Myocyte (in vitro differentiated cells): ENCODE results near the gene SOX6. TPM values are rescaled to one million over a fixed set of nuclear protein-coding genes. Genes with fewer than 3 reads are reported as not detected.
"Not testable (repeated sequence)": the region's sequence is repeated elsewhere in the genome, so short reads cannot be mapped to it uniquely, and the experiment has no call there.

ENCODE experiments used
- DNase-seq: peaks from one replicate; pipeline ENCODE4 v3.0.0-alpha.2; 2012; ENCODE audit warnings: low read depth
- total RNA-seq: library from RNA; depleted of rRNA; stranded (reverse); fragments of >200 nt; gene quantifications from 2 replicates; pipeline ENCODE4 v1.2.3, GENCODE V29; 2014

Gene SOX6
- total RNA-seq, 1 donor from 2014 or later, result 1.1 TPM

DNA sequence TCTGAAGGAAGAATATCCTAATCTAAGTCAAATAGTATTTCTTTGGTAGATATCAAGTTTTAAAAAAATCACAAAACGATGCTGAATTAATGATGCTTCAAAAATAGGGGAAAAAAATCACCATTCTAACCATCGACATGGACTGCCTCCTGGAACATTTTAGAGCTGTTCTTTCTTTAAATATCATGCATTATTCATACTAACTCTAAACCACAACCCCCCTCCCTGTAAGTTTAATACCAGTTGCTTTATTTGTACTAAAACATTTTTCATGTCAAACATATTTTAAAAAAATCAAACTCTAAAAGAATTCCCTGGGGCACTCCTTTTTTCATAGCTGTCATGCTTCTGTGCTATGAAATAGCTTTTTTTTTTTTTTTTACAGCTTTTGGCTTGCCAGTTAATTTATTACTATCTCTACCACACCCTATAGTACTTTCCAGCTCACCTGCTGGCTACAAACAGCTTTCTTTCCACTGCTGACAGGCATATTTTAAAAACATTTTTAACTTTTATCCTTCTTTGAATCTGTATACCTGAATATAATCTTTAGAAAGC is 256.9 kb downstream of the SOX6 start:
- no peak for DNase-seq

DNA sequence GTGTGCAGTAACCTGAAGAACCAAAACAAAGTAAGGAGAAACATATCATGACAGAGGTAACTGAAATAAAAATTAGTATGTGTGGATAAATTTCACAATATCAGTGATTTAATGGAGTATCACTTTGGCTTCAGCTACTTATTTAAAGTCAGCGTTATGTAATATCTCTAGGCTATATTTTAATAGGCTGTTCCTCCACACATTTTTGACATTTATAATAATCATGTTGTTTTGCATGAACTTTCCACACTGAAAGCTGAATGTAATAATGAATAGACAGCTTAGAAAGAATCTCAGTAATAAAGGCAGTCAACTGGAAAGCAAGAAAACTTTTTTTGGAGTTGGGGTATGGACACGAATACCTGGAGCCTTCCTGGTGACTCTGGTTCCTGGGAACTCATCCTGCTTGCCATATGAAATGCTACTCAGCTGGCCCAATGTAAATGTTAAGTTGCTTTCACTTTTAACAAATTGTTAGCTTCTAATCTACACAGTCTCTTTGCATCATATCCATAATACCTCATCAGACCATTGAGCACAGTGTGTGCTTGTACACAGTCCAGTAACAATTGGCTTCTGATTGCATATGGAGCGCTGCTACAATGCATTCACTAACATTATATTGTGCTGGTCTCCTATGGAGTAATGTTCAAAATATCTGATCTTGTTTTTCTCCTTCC is 257.7 kb downstream of the SOX6 start:
- no peak for DNase-seq

GRCh38 chr11:16097543-16097942 is 258.8 kb downstream of the SOX6 start:
- no peak for DNase-seq

GRCh38 chr11:16096336-16096735 is 260.0 kb downstream of the SOX6 start:
- no peak for DNase-seq

GRCh38 chr11:16095756-16096155 is 260.6 kb downstream of the SOX6 start:
- DNase-seq, result no peak

DNA sequence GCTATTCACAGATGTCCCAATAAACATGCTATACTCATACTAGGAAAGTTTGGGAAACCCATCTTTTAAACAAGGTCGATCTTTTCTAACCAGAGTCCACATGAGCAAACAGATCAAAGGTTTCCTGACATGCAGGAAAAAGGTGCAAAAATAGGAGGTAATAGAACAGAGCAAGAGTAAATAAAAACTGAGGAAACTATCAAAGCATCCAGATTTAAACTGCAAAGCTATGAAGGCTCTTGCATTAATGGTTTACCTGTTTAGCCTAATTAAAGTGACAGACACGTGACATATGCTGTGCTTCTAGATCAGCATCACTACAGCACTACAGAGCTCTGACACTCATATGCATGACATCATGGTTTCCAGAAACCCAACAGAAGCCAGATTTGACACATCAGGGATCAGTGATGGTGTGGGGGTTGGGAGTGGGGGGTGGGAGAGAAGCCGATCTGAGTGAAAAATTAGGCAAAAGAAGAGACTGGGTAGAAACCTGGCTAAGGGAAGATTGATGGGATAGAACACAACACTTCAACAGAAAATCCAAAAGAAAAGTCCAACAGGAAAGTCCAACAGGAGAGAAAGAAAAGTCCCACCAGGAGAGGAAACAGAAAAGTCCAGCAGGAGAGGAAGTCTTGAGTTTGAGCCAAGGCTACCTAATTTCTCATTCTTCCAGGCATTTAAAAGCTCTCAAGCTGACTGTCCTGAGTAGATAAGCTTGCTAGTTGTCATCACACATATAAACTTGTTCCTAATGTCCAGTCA is 262.3 kb downstream of the SOX6 start:
- no peak for DNase-seq

DNA sequence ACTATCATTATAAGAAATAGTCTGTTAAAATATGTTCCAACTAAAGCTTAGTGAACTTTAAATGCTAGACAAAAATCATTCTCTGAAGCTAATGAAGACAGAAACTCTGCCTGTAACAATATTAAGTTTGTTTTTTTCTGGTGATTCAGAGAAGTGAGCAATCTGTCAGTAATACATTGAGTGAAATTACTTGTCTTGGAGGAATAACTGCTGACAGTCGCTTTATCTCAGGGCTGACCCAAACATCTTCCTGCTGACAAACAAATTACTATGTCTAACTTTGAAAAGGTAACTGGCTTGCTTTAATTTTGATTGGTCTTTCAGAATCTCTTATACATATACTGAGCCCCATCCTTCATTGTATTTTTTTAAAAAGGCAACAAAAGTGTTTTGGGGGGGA is 264.5 kb downstream of the SOX6 start:
- no peak for DNase-seq

GRCh38 chr11:16089481-16089880 is 266.9 kb downstream of the SOX6 start:
- DNase-seq, result no peak

GRCh38 chr11:16088774-16089173 is 267.6 kb downstream of the SOX6 start:
- no peak for DNase-seq

- DNase-seq, result no peak
Measured at GRCh38 chr11:16087886-16088285, 268.5 kb downstream of the SOX6 start.

GRCh38 chr11:16086229-16086819 is 270.0 kb downstream of the SOX6 start:
- DNase-seq, result no peak

GRCh38 chr11:16082095-16083055 is 274.0 kb downstream of the SOX6 start:
- DNase-seq, result no peak

DNA sequence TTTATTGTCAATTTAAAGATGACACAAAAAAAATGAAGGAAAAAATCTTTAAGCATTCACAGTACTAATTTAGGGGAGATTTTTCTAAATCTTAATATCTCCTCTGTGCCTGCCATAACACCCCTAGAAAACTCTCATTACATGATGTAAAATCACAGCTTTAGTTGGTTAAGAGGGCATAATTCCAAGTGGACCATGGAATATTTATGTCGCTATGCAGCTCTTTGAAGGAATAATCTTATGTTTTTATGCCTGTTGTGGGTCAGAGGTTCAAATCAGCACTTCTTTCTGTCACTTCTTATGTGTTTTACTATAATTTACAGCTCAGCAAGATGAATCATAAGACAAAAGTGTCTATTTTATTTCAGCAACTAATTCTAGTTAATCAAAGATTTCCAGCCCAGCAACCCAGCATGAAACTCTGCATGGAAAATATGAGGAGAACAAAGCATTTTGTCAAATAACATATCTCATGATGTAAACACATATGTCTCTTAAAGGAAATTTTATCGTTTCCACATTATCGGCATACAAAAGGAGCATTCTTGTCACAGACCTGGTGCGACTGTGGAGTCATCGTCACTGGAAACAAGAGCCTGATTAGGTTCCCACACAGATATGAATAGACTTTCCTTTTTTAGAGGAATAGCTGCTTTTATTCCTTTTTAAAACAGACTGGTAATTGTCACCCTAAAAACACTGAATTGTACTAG is 274.8 kb downstream of the SOX6 start:
- DNase-seq, result no peak

GRCh38 chr11:16080688-16081381 is 275.5 kb downstream of the SOX6 start:
- no peak for DNase-seq

DNA sequence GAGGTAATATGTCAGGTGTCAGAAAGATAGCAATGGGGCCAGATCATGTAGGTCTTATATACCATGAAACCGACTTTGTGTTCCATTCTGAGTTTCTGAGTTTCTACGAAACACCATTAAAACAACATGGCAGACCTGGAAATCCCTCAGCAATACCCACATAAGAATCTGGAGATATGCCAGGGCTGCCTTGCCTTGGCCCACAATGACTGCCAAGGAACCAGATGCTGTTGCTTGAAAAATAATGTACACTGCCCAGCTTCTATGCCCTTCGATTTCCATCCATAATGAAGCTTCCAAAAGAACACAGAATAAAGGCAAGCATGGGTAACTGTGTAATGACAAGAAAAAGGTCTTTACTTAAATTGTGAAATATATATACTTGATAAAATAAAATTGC is 277.4 kb downstream of the SOX6 start:
- no peak for DNase-seq

DNA sequence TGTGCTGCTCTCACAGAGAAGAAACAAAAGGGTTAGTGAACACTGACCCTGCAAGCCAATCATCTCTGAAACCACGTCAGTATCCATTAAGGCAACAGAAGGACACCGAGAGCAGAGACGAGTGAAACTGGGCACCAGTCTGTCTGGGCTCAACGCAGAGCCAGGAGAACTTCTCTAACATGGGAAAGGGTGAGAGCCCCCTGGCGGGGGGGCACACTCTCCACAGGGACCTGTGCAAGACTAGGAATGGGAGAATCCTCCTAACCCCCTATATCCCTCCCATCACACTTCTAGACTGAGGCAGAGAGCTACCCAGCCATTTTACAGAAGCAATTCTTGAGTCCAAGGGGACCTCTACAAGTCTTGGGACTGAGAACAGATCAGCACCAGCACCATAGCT is 285.8 kb downstream of the SOX6 start:
- no peak for DNase-seq

DNA sequence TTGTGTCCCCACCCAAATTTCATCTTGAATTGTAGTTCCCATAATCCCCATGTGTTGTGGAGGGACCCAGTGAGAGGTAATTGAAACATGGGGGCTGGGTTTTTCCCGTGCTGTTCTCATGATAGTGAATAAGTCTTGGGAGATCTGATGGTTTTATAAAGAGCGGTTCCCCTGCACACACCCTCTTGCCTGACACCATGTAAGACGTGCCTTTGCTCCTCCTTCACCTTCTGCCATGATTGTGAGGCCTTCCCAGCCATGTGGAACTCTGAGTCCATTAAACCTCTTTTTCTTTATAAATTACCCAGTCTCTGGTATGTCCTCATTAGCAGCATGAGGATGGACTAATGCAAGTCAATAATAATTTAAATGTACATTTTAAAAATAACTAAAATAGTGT is 289.1 kb downstream of the SOX6 start:
- not testable (repeated sequence) for DNase-seq

GRCh38 chr11:16059332-16059731 is 297.0 kb downstream of the SOX6 start:
- DNase-seq, result no peak

GRCh38 chr11:16058671-16059070 is 297.7 kb downstream of the SOX6 start:
- DNase-seq, result no peak

GRCh38 chr11:16052750-16053149 is 303.6 kb downstream of the SOX6 start:
- no peak for DNase-seq
